ENCODE results near the gene DCP2. TPM values are rescaled to one million over a fixed set of nuclear protein-coding genes. Genes with fewer than 3 reads are reported as not detected.

The DCP2 gene
- polyA plus RNA-seq, 1 donor from 2014 or later: 26.2 TPM

- Histone ChIP-seq H2AFZ (ENCODE audit: low read depth, low read length) (no peak overlapping the region), H3K27me3 (ENCODE audit: insufficient read depth, low read depth, low read length) (no peaks in the 10 kb centered on the region), H3K79me2 (replicated peaks; ENCODE audit: insufficient read depth, low read length) (no peaks in the 10 kb centered on the region), H3K27ac (ENCODE audit: low read length) (no peak overlapping the region), H4K20me1 (ENCODE audit: insufficient read depth) (no peaks in the 10 kb centered on the region), H3K9me3 (ENCODE audit: low read length) (no peaks in the 10 kb centered on the region), H3K36me3 (ENCODE audit: insufficient read depth, low read length) (no peaks in the 10 kb centered on the region), H3K4me3 (ENCODE audit: low read length) (no peak overlapping the region), H3F3A (ENCODE audit: insufficient read depth, low read length, poor library complexity, severe bottlenecking) (no peaks in the 10 kb centered on the region), H3K9ac (ENCODE audit: low read length) (no peak overlapping the region), H3K9me2 (ENCODE audit: insufficient read depth, low read length) (no peaks in the 10 kb centered on the region), H3K4me2 (ENCODE audit: low read length) (no peak overlapping the region)
- no peak for TF ChIP-seq MXI1 (conservative IDR thresholded peaks at IDR 0.05; ENCODE audit: poor library complexity, severe bottlenecking)
- no peak for TF ChIP-seq POLR2AphosphoS5 (IDR thresholded peaks at IDR 0.05)
- TF ChIP-seq REST (IDR thresholded peaks at IDR 0.05; ENCODE audit: borderline replicate concordance): no peak
- no peak for TF ChIP-seq CTCF (IDR thresholded peaks at IDR 0.05; ENCODE audit: poor library complexity, severe bottlenecking)
Measured at GRCh38 chr5:112930082-112930344, 46.6 kb upstream of the DCP2 start.

GRCh38 chr5:112931473-112931872 is 45.1 kb upstream of the DCP2 start:
- Histone ChIP-seq H3K9me3 (ENCODE audit: low read length) (no peaks in the 10 kb centered on the region), H3K4me2 (ENCODE audit: low read length) (no peak overlapping the region)

More at GRCh38 chr5:112931473-112931872, 45.1 kb upstream of the DCP2 start:
- no peaks in the 10 kb centered on the region for H3K36me3 ChIP-seq (ENCODE audit: insufficient read depth, low read length)
- H3K27me3 ChIP-seq (ENCODE audit: insufficient read depth, low read depth, low read length): no peaks in the 10 kb centered on the region
- no peak overlapping the region for H3K9ac ChIP-seq (ENCODE audit: low read length)
- no peak for TF ChIP-seq SMC3 (conservative IDR thresholded peaks at IDR 0.05; ENCODE audit: poor library complexity)
- no peak for TF ChIP-seq REST (IDR thresholded peaks at IDR 0.05; ENCODE audit: borderline replicate concordance)
- no peak for TF ChIP-seq MXI1 (conservative IDR thresholded peaks at IDR 0.05; ENCODE audit: poor library complexity, severe bottlenecking)
- no peak for TF ChIP-seq EZH2 (IDR thresholded peaks at IDR 0.05; ENCODE audit: borderline replicate concordance, insufficient read depth, low read length, poor library complexity, severe bottlenecking)
- no peak for TF ChIP-seq CTCF (IDR thresholded peaks at IDR 0.05; ENCODE audit: poor library complexity, severe bottlenecking)
- no peak for TF ChIP-seq EP300 (conservative IDR thresholded peaks at IDR 0.05; ENCODE audit: poor library complexity, severe bottlenecking)
- TF ChIP-seq TAF1 (IDR thresholded peaks at IDR 0.05; ENCODE audit: low read depth): no peak
- H3K9me2 ChIP-seq (ENCODE audit: insufficient read depth, low read length): no peaks in the 10 kb centered on the region
- no peak overlapping the region for H2AFZ ChIP-seq (ENCODE audit: low read depth, low read length)
- no peaks in the 10 kb centered on the region for H4K20me1 ChIP-seq (ENCODE audit: insufficient read depth)
- H3K27ac ChIP-seq (ENCODE audit: low read length): no peak overlapping the region
- no peak overlapping the region for H3K4me3 ChIP-seq (ENCODE audit: low read length)
- no peaks in the 10 kb centered on the region for H3F3A ChIP-seq (ENCODE audit: insufficient read depth, low read length, poor library complexity, severe bottlenecking)
- H3K79me2 ChIP-seq (replicated peaks; ENCODE audit: insufficient read depth, low read length): no peaks in the 10 kb centered on the region

All from neural cell (in vitro differentiated cells).